HG03575 (cell line): ENCODE results near the gene SH3BGRL.
"Not testable (repeated sequence)": the region's sequence is repeated elsewhere in the genome, so short reads cannot be mapped to it uniquely, and the experiment has no call there.

Source experiments
- ATAC-seq: cut with Tn5 transposase; IDR thresholded peaks from one replicate; pipeline ENCODE4 v1.9.1; 2021; ENCODE audit not compliant: unreplicated experiment, insufficient number of reproducible peaks, low FRiP score; ENCODE audit errors: extremely low read depth

SH3BGRL gene

GRCh38 chrX:81338924-81339323 is 137.0 kb downstream of the SH3BGRL start:
- no peak for ATAC-seq

GRCh38 chrX:81345296-81345695 is 143.4 kb downstream of the SH3BGRL start:
- ATAC-seq, result not testable (repeated sequence)
